ENCODE results near the gene CFAP65. TPM values are rescaled to one million over a fixed set of nuclear protein-coding genes. Genes with fewer than 3 reads are reported as not detected.

Gene CFAP65
- total and polyA plus RNA-seq, 9 of the 15 experiments (the other 6 are each of a cell fraction or from before 2014, with no cell fraction given), result not detected

DNA sequence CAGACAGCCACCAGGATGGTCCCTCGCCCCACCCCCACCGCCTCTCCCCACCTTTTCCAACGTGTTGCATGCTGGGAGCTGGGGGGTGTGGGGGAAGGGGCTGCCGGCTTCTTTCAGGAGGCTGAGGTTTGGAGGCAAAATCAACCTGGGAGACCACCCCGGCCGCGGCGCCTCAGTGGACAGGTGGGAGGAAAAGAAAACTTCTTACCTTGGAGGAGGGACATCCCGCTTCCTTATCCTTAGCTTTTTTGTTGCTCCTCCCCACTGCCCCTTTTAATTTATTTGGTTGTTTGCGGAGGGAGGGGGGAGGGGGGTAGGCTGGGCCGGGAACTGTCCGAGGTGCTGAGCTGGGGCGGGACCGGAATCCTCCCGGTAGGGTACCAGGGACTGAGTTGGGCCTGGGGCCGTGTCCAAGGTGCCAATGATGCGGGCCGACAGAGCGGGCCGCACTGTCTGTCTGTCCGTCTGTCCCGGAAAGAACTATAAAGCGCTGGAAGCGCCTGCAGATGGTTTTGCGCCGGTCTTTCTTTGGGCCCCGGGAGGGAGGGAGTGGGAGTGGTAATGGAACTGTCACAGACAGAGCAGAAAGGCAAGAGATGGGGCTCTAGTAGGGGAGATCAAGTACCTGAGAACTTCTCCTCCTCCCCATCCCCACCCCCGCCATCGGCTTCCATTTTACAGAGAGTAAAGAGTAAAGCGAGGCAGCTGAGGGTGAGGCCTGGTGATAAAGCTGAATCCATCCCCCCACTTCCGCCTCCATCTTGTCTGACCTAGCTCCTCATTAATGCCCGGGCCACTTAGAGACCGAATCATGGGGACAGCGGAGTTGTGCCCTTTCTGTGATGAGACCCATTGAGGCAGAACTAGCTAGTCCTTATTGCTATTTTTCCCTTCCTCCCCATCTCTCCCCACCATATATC is 79.4 kb downstream of the CFAP65 start (continued):
- TF ChIP-seq, protein P1, sequence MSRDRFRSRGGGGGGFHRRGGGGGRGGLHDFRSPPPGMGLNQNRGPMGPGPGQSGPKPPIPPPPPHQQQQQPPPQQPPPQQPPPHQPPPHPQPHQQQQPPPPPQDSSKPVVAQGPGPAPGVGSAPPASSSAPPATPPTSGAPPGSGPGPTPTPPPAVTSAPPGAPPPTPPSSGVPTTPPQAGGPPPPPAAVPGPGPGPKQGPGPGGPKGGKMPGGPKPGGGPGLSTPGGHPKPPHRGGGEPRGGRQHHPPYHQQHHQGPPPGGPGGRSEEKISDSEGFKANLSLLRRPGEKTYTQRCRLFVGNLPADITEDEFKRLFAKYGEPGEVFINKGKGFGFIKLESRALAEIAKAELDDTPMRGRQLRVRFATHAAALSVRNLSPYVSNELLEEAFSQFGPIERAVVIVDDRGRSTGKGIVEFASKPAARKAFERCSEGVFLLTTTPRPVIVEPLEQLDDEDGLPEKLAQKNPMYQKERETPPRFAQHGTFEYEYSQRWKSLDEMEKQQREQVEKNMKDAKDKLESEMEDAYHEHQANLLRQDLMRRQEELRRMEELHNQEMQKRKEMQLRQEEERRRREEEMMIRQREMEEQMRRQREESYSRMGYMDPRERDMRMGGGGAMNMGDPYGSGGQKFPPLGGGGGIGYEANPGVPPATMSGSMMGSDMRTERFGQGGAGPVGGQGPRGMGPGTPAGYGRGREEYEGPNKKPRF (IDR thresholded peaks at IDR 0.05; ENCODE audit: low read depth, low read length), result no peak
- TF ChIP-seq MTA2 (IDR thresholded peaks at IDR 0.05; ENCODE audit: low read depth) (no peak), GTF2A2 (tag; IDR thresholded peaks at IDR 0.05) (no peak), NFIX (CRISPR knock-in tag; IDR thresholded peaks at IDR 0.05; ENCODE audit: low read depth) (no peak), PRMT5 (CRISPR knock-in tag; IDR thresholded peaks at IDR 0.05) (peak; percentile 39; the same call in 1 of the 2 replicates), MIER1 (IDR thresholded peaks at IDR 0.05; ENCODE audit: low read depth) (peak; percentile 58), MCM3 (IDR thresholded peaks at IDR 0.05) (no peak), NFYB (IDR thresholded peaks at IDR 0.05; ENCODE audit: extremely low read depth, insufficient read length) (no peak), ZNF699 (CRISPR knock-in tag; IDR thresholded peaks at IDR 0.05; ENCODE audit: insufficient replicate concordance) (no peak), ZNF146 (CRISPR knock-in tag; IDR thresholded peaks at IDR 0.05; ENCODE audit: unreplicated experiment) (no peak), SPI1 (IDR thresholded peaks at IDR 0.05; ENCODE audit: borderline replicate concordance, low read depth, low read length) (no peak)
- TF ChIP-seq, protein P2, sequence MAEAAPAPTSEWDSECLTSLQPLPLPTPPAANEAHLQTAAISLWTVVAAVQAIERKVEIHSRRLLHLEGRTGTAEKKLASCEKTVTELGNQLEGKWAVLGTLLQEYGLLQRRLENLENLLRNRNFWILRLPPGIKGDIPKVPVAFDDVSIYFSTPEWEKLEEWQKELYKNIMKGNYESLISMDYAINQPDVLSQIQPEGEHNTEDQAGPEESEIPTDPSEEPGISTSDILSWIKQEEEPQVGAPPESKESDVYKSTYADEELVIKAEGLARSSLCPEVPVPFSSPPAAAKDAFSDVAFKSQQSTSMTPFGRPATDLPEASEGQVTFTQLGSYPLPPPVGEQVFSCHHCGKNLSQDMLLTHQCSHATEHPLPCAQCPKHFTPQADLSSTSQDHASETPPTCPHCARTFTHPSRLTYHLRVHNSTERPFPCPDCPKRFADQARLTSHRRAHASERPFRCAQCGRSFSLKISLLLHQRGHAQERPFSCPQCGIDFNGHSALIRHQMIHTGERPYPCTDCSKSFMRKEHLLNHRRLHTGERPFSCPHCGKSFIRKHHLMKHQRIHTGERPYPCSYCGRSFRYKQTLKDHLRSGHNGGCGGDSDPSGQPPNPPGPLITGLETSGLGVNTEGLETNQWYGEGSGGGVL (CRISPR knock-in tag; IDR thresholded peaks at IDR 0.05), result no peak
- TF ChIP-seq, protein P3, sequence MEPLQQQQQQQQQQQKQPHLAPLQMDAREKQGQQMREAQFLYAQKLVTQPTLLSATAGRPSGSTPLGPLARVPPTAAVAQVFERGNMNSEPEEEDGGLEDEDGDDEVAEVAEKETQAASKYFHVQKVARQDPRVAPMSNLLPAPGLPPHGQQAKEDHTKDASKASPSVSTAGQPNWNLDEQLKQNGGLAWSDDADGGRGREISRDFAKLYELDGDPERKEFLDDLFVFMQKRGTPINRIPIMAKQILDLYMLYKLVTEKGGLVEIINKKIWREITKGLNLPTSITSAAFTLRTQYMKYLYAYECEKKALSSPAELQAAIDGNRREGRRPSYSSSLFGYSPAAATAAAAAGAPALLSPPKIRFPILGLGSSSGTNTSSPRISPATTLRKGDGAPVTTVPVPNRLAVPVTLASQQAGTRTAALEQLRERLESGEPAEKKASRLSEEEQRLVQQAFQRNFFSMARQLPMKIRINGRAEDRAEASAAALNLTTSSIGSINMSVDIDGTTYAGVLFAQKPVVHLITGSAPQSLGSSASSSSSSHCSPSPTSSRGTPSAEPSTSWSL (CRISPR knock-in tag; IDR thresholded peaks at IDR 0.05; ENCODE audit: borderline replicate concordance), result no peak

All from K562 (cell line).